ENCODE data around the gene EED.

The EED gene

GRCh38 chr11:86204356-86204755 lies 40.2 kb upstream of the EED start:
- Histone ChIP-seq H3K27me3 (ENCODE audit: insufficient read depth, low read length) (no peaks in the 10 kb centered on the region), H3K9me2 (ENCODE audit: low read depth, low read length) (no peaks in the 10 kb centered on the region), H3K9me3 (ENCODE audit: low read length) (no peaks in the 10 kb centered on the region), H3K9ac (ENCODE audit: low read length) (no peak overlapping the region), H4K20me1 (ENCODE audit: insufficient read depth, low read length) (no peaks in the 10 kb centered on the region), H3F3A (ENCODE audit: insufficient read depth, low read length) (no peaks in the 10 kb centered on the region), H3K27ac (ENCODE audit: low read depth, low read length, poor library complexity, severe bottlenecking) (no peak overlapping the region), H3K36me3 (ENCODE audit: insufficient read depth, low read length) (no peaks in the 10 kb centered on the region; the same call in 1 of the 2 replicates), H3K4me3 (ENCODE audit: low read depth, low read length, poor library complexity, severe bottlenecking) (no peak overlapping the region), H3K4me1 (ENCODE audit: insufficient read depth, low read length, severe bottlenecking) (peaks cover 22% of the 10 kb centered on the region), H3K4me2 (ENCODE audit: low read length) (no peak overlapping the region), H3K79me2 (ENCODE audit: insufficient read depth, low read length) (no peaks in the 10 kb centered on the region), H2AFZ (ENCODE audit: low read length) (no peak overlapping the region)
- TF ChIP-seq, protein P1, sequence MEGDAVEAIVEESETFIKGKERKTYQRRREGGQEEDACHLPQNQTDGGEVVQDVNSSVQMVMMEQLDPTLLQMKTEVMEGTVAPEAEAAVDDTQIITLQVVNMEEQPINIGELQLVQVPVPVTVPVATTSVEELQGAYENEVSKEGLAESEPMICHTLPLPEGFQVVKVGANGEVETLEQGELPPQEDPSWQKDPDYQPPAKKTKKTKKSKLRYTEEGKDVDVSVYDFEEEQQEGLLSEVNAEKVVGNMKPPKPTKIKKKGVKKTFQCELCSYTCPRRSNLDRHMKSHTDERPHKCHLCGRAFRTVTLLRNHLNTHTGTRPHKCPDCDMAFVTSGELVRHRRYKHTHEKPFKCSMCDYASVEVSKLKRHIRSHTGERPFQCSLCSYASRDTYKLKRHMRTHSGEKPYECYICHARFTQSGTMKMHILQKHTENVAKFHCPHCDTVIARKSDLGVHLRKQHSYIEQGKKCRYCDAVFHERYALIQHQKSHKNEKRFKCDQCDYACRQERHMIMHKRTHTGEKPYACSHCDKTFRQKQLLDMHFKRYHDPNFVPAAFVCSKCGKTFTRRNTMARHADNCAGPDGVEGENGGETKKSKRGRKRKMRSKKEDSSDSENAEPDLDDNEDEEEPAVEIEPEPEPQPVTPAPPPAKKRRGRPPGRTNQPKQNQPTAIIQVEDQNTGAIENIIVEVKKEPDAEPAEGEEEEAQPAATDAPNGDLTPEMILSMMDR (IDR thresholded peaks at IDR 0.05; ENCODE audit: low read length), result no peak
- no peak for TF ChIP-seq EZH2 (IDR thresholded peaks at IDR 0.05; ENCODE audit: borderline replicate concordance, low read length)

- Histone ChIP-seq H4K20me1 (ENCODE audit: insufficient read depth, low read length) (no peaks in the 10 kb centered on the region), H3K36me3 (ENCODE audit: insufficient read depth, low read length) (no peaks in the 10 kb centered on the region), H3K9me2 (ENCODE audit: low read depth, low read length) (no peaks in the 10 kb centered on the region), H3K9me3 (ENCODE audit: low read length) (no peaks in the 10 kb centered on the region), H3K27ac (ENCODE audit: low read depth, low read length, poor library complexity, severe bottlenecking) (no peak overlapping the region), H3F3A (ENCODE audit: insufficient read depth, low read length) (no peaks in the 10 kb centered on the region), H3K27me3 (ENCODE audit: insufficient read depth, low read length) (no peaks in the 10 kb centered on the region), H3K4me3 (ENCODE audit: low read depth, low read length, poor library complexity, severe bottlenecking) (no peak overlapping the region), H3K9ac (ENCODE audit: low read length) (no peak overlapping the region), H2AFZ (ENCODE audit: low read length) (no peak overlapping the region), H3K79me2 (ENCODE audit: insufficient read depth, low read length) (no peaks in the 10 kb centered on the region), H3K4me1 (ENCODE audit: insufficient read depth, low read length, severe bottlenecking) (peaks cover 22% of the 10 kb centered on the region), H3K4me2 (ENCODE audit: low read length) (no peak overlapping the region)
- TF ChIP-seq, protein P1 (IDR thresholded peaks at IDR 0.05; ENCODE audit: low read length), result peak; percentile 29; the same call in 1 of the 2 replicates
- TF ChIP-seq EZH2 (IDR thresholded peaks at IDR 0.05; ENCODE audit: borderline replicate concordance, low read length), result no peak
These were observed 38.9 kb upstream of the EED start for GRCh38 chr11:86205421-86206336.

DNA sequence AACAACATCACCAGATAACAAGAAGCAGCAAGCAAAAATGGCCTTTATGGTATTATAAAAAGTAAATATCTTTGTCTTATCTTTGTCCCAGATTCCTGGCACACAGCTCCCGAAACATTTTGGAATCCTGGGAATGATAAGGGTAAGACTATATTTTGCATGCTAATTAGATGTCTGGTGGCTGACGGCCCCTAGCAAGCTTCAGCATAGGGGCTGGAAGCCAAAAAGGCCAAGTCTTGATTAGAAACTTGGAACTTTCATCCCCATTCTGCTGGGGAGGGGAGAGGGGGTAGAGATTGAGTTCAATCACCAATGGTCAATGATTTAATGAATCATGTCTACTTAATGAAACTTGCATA lies 38.2 kb upstream of the EED start:
- Histone ChIP-seq H3K9ac (ENCODE audit: low read length) (no peak overlapping the region), H3K9me3 (ENCODE audit: low read length) (no peaks in the 10 kb centered on the region), H3K9me2 (ENCODE audit: low read depth, low read length) (no peaks in the 10 kb centered on the region), H3K36me3 (ENCODE audit: insufficient read depth, low read length) (no peaks in the 10 kb centered on the region), H3K4me3 (ENCODE audit: low read depth, low read length, poor library complexity, severe bottlenecking) (no peak overlapping the region), H3F3A (ENCODE audit: insufficient read depth, low read length) (no peaks in the 10 kb centered on the region), H3K27ac (ENCODE audit: low read depth, low read length, poor library complexity, severe bottlenecking) (no peak overlapping the region), H3K79me2 (ENCODE audit: insufficient read depth, low read length) (no peaks in the 10 kb centered on the region), H3K4me2 (ENCODE audit: low read length) (no peak overlapping the region), H3K27me3 (ENCODE audit: insufficient read depth, low read length) (no peaks in the 10 kb centered on the region), H4K20me1 (ENCODE audit: insufficient read depth, low read length) (no peaks in the 10 kb centered on the region), H2AFZ (ENCODE audit: low read length) (no peak overlapping the region), H3K4me1 (ENCODE audit: insufficient read depth, low read length, severe bottlenecking) (peaks cover 19% of the 10 kb centered on the region)
- no peak for TF ChIP-seq EZH2 (IDR thresholded peaks at IDR 0.05; ENCODE audit: borderline replicate concordance, low read length)
- TF ChIP-seq, protein P1 (IDR thresholded peaks at IDR 0.05; ENCODE audit: low read length), result no peak

Data from OCI-LY1 (cell line).